Measurements from ENCODE around the gene DOC2A. TPM values are rescaled to one million over a fixed set of nuclear protein-coding genes. Genes with fewer than 3 reads are reported as not detected.

The DOC2A gene
- total RNA-seq, 4 donors from 2014 or later, result 7.2 to 28.8 (median 9.7) TPM

GRCh38 chr16:29959293-29959692 is 51.5 kb downstream of the DOC2A start:
- Histone ChIP-seq H3K9me3 (no peaks in the 10 kb centered on the region), H3K36me3 (no peaks in the 10 kb centered on the region), H3K27me3 (no peaks in the 10 kb centered on the region), H3K27ac (no peak overlapping the region), H3K4me1 (peaks cover 0 to 23% (median 16%) of the 10 kb centered on the region in 4 donors), H3K4me3 (no peak overlapping the region)
- 79 to 96% methylated on average over 3 to 9 of the region's 9 CpGs for WGBS, 2 donors (ENCODE audit: low coverage in 1 of 2)
- in situ Hi-C loops (cut with MboI; ENCODE audit: low pct_ligation_motif_present in 1 of 4, low pct_unique_long_range_greater_than_20kb in 1 of 4, low sequenced_read_pairs in 3 of 4) (no loop called here), intact Hi-C loops (cut with DNase I; ENCODE audit: low total_unique reads) (no loop called here)
- DNase-seq, result no peak
- TF ChIP-seq EP300 (IDR thresholded peaks at IDR 0.05; ENCODE audit: low read depth), result no peak
- TF ChIP-seq, protein P1, sequence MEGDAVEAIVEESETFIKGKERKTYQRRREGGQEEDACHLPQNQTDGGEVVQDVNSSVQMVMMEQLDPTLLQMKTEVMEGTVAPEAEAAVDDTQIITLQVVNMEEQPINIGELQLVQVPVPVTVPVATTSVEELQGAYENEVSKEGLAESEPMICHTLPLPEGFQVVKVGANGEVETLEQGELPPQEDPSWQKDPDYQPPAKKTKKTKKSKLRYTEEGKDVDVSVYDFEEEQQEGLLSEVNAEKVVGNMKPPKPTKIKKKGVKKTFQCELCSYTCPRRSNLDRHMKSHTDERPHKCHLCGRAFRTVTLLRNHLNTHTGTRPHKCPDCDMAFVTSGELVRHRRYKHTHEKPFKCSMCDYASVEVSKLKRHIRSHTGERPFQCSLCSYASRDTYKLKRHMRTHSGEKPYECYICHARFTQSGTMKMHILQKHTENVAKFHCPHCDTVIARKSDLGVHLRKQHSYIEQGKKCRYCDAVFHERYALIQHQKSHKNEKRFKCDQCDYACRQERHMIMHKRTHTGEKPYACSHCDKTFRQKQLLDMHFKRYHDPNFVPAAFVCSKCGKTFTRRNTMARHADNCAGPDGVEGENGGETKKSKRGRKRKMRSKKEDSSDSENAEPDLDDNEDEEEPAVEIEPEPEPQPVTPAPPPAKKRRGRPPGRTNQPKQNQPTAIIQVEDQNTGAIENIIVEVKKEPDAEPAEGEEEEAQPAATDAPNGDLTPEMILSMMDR (IDR thresholded peaks at IDR 0.05), result no peak
- no peak for TF ChIP-seq POLR2AphosphoS5 (IDR thresholded peaks at IDR 0.05)
- TF ChIP-seq POLR2A (IDR thresholded peaks at IDR 0.05), result no peak

- H3K9me3 ChIP-seq, result no peaks in the 10 kb centered on the region
- intact Hi-C loops (cut with DNase I; ENCODE audit: low total_unique reads) (no loop called here), in situ Hi-C loops (cut with MboI; ENCODE audit: low pct_ligation_motif_present in 1 of 4, low pct_unique_long_range_greater_than_20kb in 1 of 4, low sequenced_read_pairs in 3 of 4) (no loop called here)
- peaks cover 0 to 19% (median 15%) of the 10 kb centered on the region in 4 donors for H3K4me1 ChIP-seq
- WGBS, 2 donors (ENCODE audit: low coverage in 1 of 2), result 83 to 88% methylated on average over 1 to 5 of the region's 5 CpGs
- DNase-seq, result no peak
- no peak for TF ChIP-seq POLR2AphosphoS5 (IDR thresholded peaks at IDR 0.05)
- H3K4me3 ChIP-seq, result no peak overlapping the region
- H3K27ac ChIP-seq, result no peak overlapping the region
- H3K27me3 ChIP-seq, result no peaks in the 10 kb centered on the region
- no peaks in the 10 kb centered on the region for H3K36me3 ChIP-seq
Measured at GRCh38 chr16:29958756-29959155, 52.1 kb downstream of the DOC2A start.

Other genes starting within 250 kb of the DOC2A start
- 1,000 to 10,000 TPM in 1 of 4 donors, 100 to 1,000 TPM in 1, 10 to 100 TPM in 2; 73.4 to 1,268 (median 104) TPM for gene ZG16, start 232.8 kb downstream of the DOC2A start, total RNA-seq
- 100 to 1,000 TPM in 1 of 4 donors, 10 to 100 TPM in 3; 37.6 to 159 (median 59.5) TPM for gene KIF22, start 220.3 kb downstream of the DOC2A start, total RNA-seq
- 100 to 1,000 TPM; 170 to 292 (median 233) TPM for gene MAZ, start 204.5 kb downstream of the DOC2A start, total RNA-seq
- gene PRRT2, start 198.8 kb downstream of the DOC2A start, total RNA-seq, result 1 to 10 TPM in 3 of 4 donors, not detected in 1; 1.4 to 6.0 (median 1.9) TPM
- gene PAGR1, start 194.9 kb downstream of the DOC2A start, total RNA-seq, result 10 to 100 TPM; 28.8 to 47.5 (median 32.3) TPM
- 100 to 1,000 TPM; 483 to 654 (median 553) TPM for gene MVP, start 190.6 kb downstream of the DOC2A start, total RNA-seq
- 100 to 1,000 TPM in 1 of 4 donors, 10 to 100 TPM in 3; 58.5 to 139 (median 94.5) TPM for gene CDIPT, start 147.8 kb downstream of the DOC2A start, total RNA-seq
- gene SEZ6L2, start 111.5 kb downstream of the DOC2A start, total RNA-seq, result 1 to 10 TPM; 2.0 to 9.7 (median 6.3) TPM
- 1 to 10 TPM in 2 of 4 donors, under 1 TPM in 1, not detected in 1; 0.40 to 1.2 (median 1.1) TPM for gene ASPHD1, start 110.5 kb downstream of the DOC2A start, total RNA-seq
- 100 to 1,000 TPM in 1 of 4 donors, 10 to 100 TPM in 3; 40.3 to 110 (median 57.4) TPM for gene KCTD13, start 84.8 kb downstream of the DOC2A start, total RNA-seq
- 100 to 1,000 TPM; 149 to 210 (median 158) TPM for gene TMEM219, start 48.9 kb downstream of the DOC2A start, total RNA-seq
- gene TAOK2, start 37.2 kb downstream of the DOC2A start, total RNA-seq, result 100 to 1,000 TPM in 1 of 4 donors, 10 to 100 TPM in 3; 54.6 to 103 (median 68.1) TPM
- gene HIRIP3, start 15.4 kb downstream of the DOC2A start, total RNA-seq, result 10 to 100 TPM in 2 of 4 donors, 1 to 10 TPM in 2; 1.8 to 11.7 (median 8.8) TPM
- gene INO80E, start 14.8 kb downstream of the DOC2A start, total RNA-seq, result 10 to 100 TPM; 65.6 to 94.3 (median 73.0) TPM
- not detected for gene C16orf92, start 12.2 kb upstream of the DOC2A start, total RNA-seq
- gene TLCD3B, start 20.2 kb upstream of the DOC2A start, total RNA-seq, result not detected
- gene ALDOA, start 54.7 kb upstream of the DOC2A start, total RNA-seq, result 1,000 to 10,000 TPM in 2 of 4 donors, 100 to 1,000 TPM in 2; 778 to 1,392 (median 1,174) TPM
- gene PPP4C, start 65.0 kb upstream of the DOC2A start, total RNA-seq, result 10 to 100 TPM; 17.7 to 92.3 (median 74.3) TPM
- 1 to 10 TPM in 1 of 4 donors, under 1 TPM in 1, not detected in 2; 0.82 to 2.2 TPM for gene TBX6, start 80.9 kb upstream of the DOC2A start, total RNA-seq
- gene YPEL3, start 85.2 kb upstream of the DOC2A start, total RNA-seq, result 100 to 1,000 TPM in 3 of 4 donors, 10 to 100 TPM in 1; 90.8 to 154 (median 125) TPM
- 10 to 100 TPM in 3 of 4 donors, 1 to 10 TPM in 1; 9.4 to 33.3 (median 30.4) TPM for gene GDPD3, start 102.5 kb upstream of the DOC2A start, total RNA-seq
- gene MAPK3, start 112.2 kb upstream of the DOC2A start, total RNA-seq, result 100 to 1,000 TPM; 226 to 448 (median 244) TPM
- 10 to 100 TPM in 3 of 4 donors, 1 to 10 TPM in 1; 5.6 to 30.2 (median 24.0) TPM for gene CORO1A, start 172.6 kb upstream of the DOC2A start, total RNA-seq
- gene BOLA2B, start 182.6 kb upstream of the DOC2A start, total RNA-seq, result 1,000 to 10,000 TPM in 1 of 4 donors, 100 to 1,000 TPM in 2, 10 to 100 TPM in 1; 39.6 to 1,391 (median 605) TPM
- 100 to 1,000 TPM; 118 to 327 (median 158) TPM for gene SLX1A, start 182.8 kb upstream of the DOC2A start, total RNA-seq
- 100 to 1,000 TPM in 1 of 4 donors, 10 to 100 TPM in 3; 55.4 to 864 (median 58.7) TPM for gene SULT1A3, start 188.2 kb upstream of the DOC2A start, total RNA-seq
- gene NPIPB13, start 237.5 kb upstream of the DOC2A start, total RNA-seq, result 1 to 10 TPM; 2.4 to 6.4 (median 5.2) TPM